SK-N-SH (cell line): ENCODE measurements around the gene SASH1. TPM values are rescaled to one million over a fixed set of nuclear protein-coding genes. Genes with fewer than 3 reads are reported as not detected.

Source experiments
- CTCF ChIA-PET: fragments of 300-600, 350-600 bp; formaldehyde crosslinking; extraction: SDS; loops from one replicate; lab custom pipeline; 2021; lab: Yijun Ruan, JAX
- POLR2A ChIA-PET: fragments of 350-600 bp; sonication (Branson Sonifier 250); formaldehyde crosslinking; extraction: SDS; loops from one replicate; lab custom pipeline; 2020; ENCODE audit warnings: antibody characterized with exemption, inconsistent platforms; lab: Yijun Ruan, JAX
- DNase-seq: peaks from one replicate; pipeline ENCODE4 v3.0.0; 2012
- H2AFZ ChIP-seq: fragments of 200-600 bp; sonication (generic); 2 replicates; pipeline ENCODE4 v1.8.1; 2016; ENCODE audit warnings: antibody characterized with exemption, mild to moderate bottlenecking, low read depth
- H3F3A ChIP-seq: fragments of 200-600 bp; sonication (generic); replicated peaks from 2 replicates; pipeline ENCODE3; 2016; ENCODE audit warnings: antibody characterized with exemption, mild to moderate bottlenecking; ENCODE audit not compliant: insufficient read depth
- H3K27ac ChIP-seq, 2 experiments: fragments of 200-500 bp in 1 of 2; fragments of 200-600 bp in 1 of 2; sonication (Bioruptor generic) in 1 of 2; sonication (generic), shearing (Covaris generic) in 1 of 2; 2 replicates each; pipeline versions ENCODE4 v1.5.1 to v1.6.1; 2014 to 2016; ENCODE audit warnings: low read depth in 2 of 2, inconsistent platforms in 1 of 2, low read length in 1 of 2, mild to moderate bottlenecking in 1 of 2, mixed read lengths in 1 of 2
- H3K27me3 ChIP-seq: fragments of 200-600 bp; sonication (generic), shearing (Covaris generic); 2 replicates; pipeline ENCODE4 v1.6.1; 2016; ENCODE audit warnings: mixed run types; ENCODE audit not compliant: insufficient read depth
- H3K36me3 ChIP-seq, 2 experiments: fragments of 200-500 bp in 1 of 2; fragments of 200-600 bp in 1 of 2; sonication (Bioruptor generic) in 1 of 2; sonication (generic) in 1 of 2; replicated peaks in 1 of 2; 2 replicates each; pipeline versions ENCODE3 to v1.5.1; 2014 to 2016; ENCODE audit warnings: low read length in 1 of 2, mild to moderate bottlenecking in 1 of 2; ENCODE audit not compliant: insufficient read depth in 2 of 2, control insufficient read depth in 1 of 2
- H3K4me1 ChIP-seq, 2 experiments: fragments of 200-500 bp in 1 of 2; fragments of 200-600 bp in 1 of 2; sonication (Bioruptor generic) in 1 of 2; sonication (generic), shearing (Covaris generic) in 1 of 2; 2 replicates each; pipeline versions ENCODE4 v1.5.1 to v1.6.1; 2014 to 2016; ENCODE audit warnings: low read depth in 1 of 2, low read length in 1 of 2, mixed run types in 1 of 2; ENCODE audit not compliant: insufficient read depth in 2 of 2, control insufficient read depth in 1 of 2
- H3K4me2 ChIP-seq: fragments of 200-600 bp; sonication (generic), shearing (Covaris generic); 2 replicates; pipeline ENCODE4 v1.6.1; 2017; ENCODE audit warnings: mixed run types
- H3K4me3 ChIP-seq, 2 experiments: fragments of 200-500 bp in 1 of 2; fragments of 200-600 bp in 1 of 2; sonication (Bioruptor generic) in 1 of 2; sonication (generic), shearing (Covaris generic) in 1 of 2; 2 replicates each; pipeline versions ENCODE4 v1.5.1 to v1.8.1; 2014 to 2016; ENCODE audit warnings: low read depth in 2 of 2, inconsistent platforms in 1 of 2, low read length in 1 of 2, mild to moderate bottlenecking in 1 of 2, mixed read lengths in 1 of 2, moderate library complexity in 1 of 2
- H3K79me2 ChIP-seq: fragments of 200-600 bp; sonication (generic); 2 replicates; pipeline ENCODE4 v1.8.1; 2017; ENCODE audit warnings: mild to moderate bottlenecking; ENCODE audit not compliant: insufficient read depth
- H3K9ac ChIP-seq: fragments of 200-600 bp; sonication (generic); 2 replicates; pipeline ENCODE4 v1.6.1; 2017; ENCODE audit warnings: mixed run types
- H3K9me2 ChIP-seq: fragments of 200-600 bp; sonication (generic); 2 replicates; pipeline ENCODE4 v1.6.1; 2017; ENCODE audit warnings: mixed run types
- H3K9me3 ChIP-seq: fragments of 200-600 bp; sonication (generic); 2 replicates; pipeline ENCODE4 v1.6.1; 2017; ENCODE audit warnings: mixed run types, mild to moderate bottlenecking, moderate library complexity
- H4K20me1 ChIP-seq: fragments of 200-600 bp; sonication (generic); 2 replicates; pipeline ENCODE4 v1.6.1; 2017; ENCODE audit warnings: mild to moderate bottlenecking, mixed run types; ENCODE audit not compliant: insufficient read depth
- CTCF ChIP-seq: fragments of 200-600 bp; sonication (generic); IDR thresholded peaks from 2 replicates; pipeline ENCODE4 v1.6.1; 2017; ENCODE audit warnings: antibody characterized with exemption, mild to moderate bottlenecking, moderate library complexity
- EP300 ChIP-seq, 2 experiments: IDR thresholded peaks; 2 replicates each; pipeline versions ENCODE4 v1.4.0 to v1.6.1; 2012; ENCODE audit warnings: borderline replicate concordance in 1 of 2, low read depth in 1 of 2, low read length in 1 of 2
- FOSL2 ChIP-seq: IDR thresholded peaks from 2 replicates; pipeline ENCODE4 v1.4.0; 2012; ENCODE audit warnings: low read depth, mild to moderate bottlenecking, moderate library complexity, borderline replicate concordance
- FOXJ3 ChIP-seq: sonication (generic); formaldehyde crosslinking; IDR thresholded peaks from 2 replicates; pipeline ENCODE4 v1.5.1; 2020; ENCODE audit warnings: mild to moderate bottlenecking, missing genetic modification reagents
- FOXM1 ChIP-seq: IDR thresholded peaks from 2 replicates; pipeline ENCODE4 v1.4.0; 2012; ENCODE audit warnings: low read depth, mild to moderate bottlenecking
- IRF3 ChIP-seq: fragments of 150-350 bp; IDR thresholded peaks from 2 replicates; pipeline ENCODE4 v1.6.1; 2016; ENCODE audit warnings: mild to moderate bottlenecking, low read depth, low read length
- MAX ChIP-seq: IDR thresholded peaks from 2 replicates; pipeline ENCODE4 v1.4.0; 2012; ENCODE audit warnings: low read depth
- MXI1 ChIP-seq: IDR thresholded peaks from 2 replicates; pipeline ENCODE4 v1.6.1; 2012; ENCODE audit warnings: mild to moderate bottlenecking, low read depth, low read length, improper control_type of control experiment
- NRF1 ChIP-seq: IDR thresholded peaks from 2 replicates; pipeline ENCODE4 v1.6.1; 2012; ENCODE audit warnings: low read depth, mild to moderate bottlenecking, low read length
- PBX3 ChIP-seq: IDR thresholded peaks from 2 replicates; pipeline ENCODE4; 2012
- SIN3A ChIP-seq: IDR thresholded peaks from 2 replicates; pipeline ENCODE4 v1.6.1; 2012; ENCODE audit warnings: low read depth, mild to moderate bottlenecking, low read length, moderate library complexity, borderline replicate concordance
- TEAD4 ChIP-seq: IDR thresholded peaks from 2 replicates; pipeline ENCODE4 v1.4.0; 2012; ENCODE audit warnings: mild to moderate bottlenecking, borderline replicate concordance; ENCODE audit not compliant: insufficient read depth
- USF1 ChIP-seq: IDR thresholded peaks from 2 replicates; pipeline ENCODE4 v1.4.0; 2012; ENCODE audit warnings: low read depth, borderline replicate concordance
- USF2 ChIP-seq: fragments of 150-350 bp; IDR thresholded peaks from 2 replicates; pipeline ENCODE4 v1.6.1; 2017; ENCODE audit warnings: antibody characterized with exemption, low read length, low read depth, borderline replicate concordance
- YY1 ChIP-seq: IDR thresholded peaks from 2 replicates; pipeline ENCODE4 v1.4.0; 2012; ENCODE audit warnings: low read depth, mild to moderate bottlenecking
- WGBS: methylation state at CpG from one replicate; pipeline ENCODE4 v1.1.6; 2017; ENCODE audit warnings: low lambda C conversion rate; 5-methylcytosine and 5-hydroxymethylcytosine counted together
- polyA plus RNA-seq, 3 experiments: library from polyadenylated mRNA; depleted of rRNA; stranded (reverse); fragments of >200 nt; gene quantifications; 2 replicates each; pipeline ENCODE4 v1.2.3, GENCODE V29; 2012

The SASH1 gene
- polyA plus RNA-seq, 1 of the 3 experiments (the other 2 are of a cell fraction) = 19.8 TPM

GRCh38 chr6:148419430-148419829 lies 76.8 kb downstream of the SASH1 start (continued):
- no peak for TF ChIP-seq CTCF
- no peak for TF ChIP-seq SIN3A
- TF ChIP-seq MXI1 = no peak
- TF ChIP-seq IRF3 = no peak
- no peak for TF ChIP-seq FOXJ3
- TF ChIP-seq TEAD4 = no peak

GRCh38 chr6:148422085-148422484 lies 79.4 kb downstream of the SASH1 start:
- H3K4me3 ChIP-seq = no peak overlapping the region
- H3K36me3 ChIP-seq = peaks cover 0 to 8% of the 10 kb centered on the region in 2 experiments
- no peaks in the 10 kb centered on the region for H3K9me3 ChIP-seq
- no peak overlapping the region for H2AFZ ChIP-seq
- no peaks in the 10 kb centered on the region for H3K27me3 ChIP-seq
- H3K27ac ChIP-seq = no peak overlapping the region
- H3K9ac ChIP-seq = no peak overlapping the region
- no peak overlapping the region for H3K4me2 ChIP-seq
- 75% methylated on average over 4 of the region's 4 CpGs for WGBS
- no peak for DNase-seq
- POLR2A ChIA-PET = no interaction called here
- CTCF ChIA-PET = no interaction called here
- H3K79me2 ChIP-seq = peaks cover 54% of the 10 kb centered on the region; the same call in 1 of the 2 replicates
- no peak for TF ChIP-seq MAX
- peaks cover 0 to 9% of the 10 kb centered on the region in 2 experiments; a peak in 1 of 4 replicates for H3K4me1 ChIP-seq
- peaks cover 11% of the 10 kb centered on the region for H3F3A ChIP-seq
- H3K9me2 ChIP-seq = no peaks in the 10 kb centered on the region
- 0 out of 2 replicates have a peak, but pooled peaks cover 3% of the 10 kb centered on the region for H4K20me1 ChIP-seq

- H2AFZ ChIP-seq = no peak overlapping the region
- POLR2A ChIA-PET = no interaction called here
- no peak overlapping the region for H3K4me3 ChIP-seq
- no peak overlapping the region for H3K9ac ChIP-seq
- no peaks in the 10 kb centered on the region for H3K9me2 ChIP-seq
- H3K4me1 ChIP-seq = peaks cover 0 to 12% of the 10 kb centered on the region in 2 experiments; a peak in 1 of 4 replicates
- peaks cover 15% of the 10 kb centered on the region for H3F3A ChIP-seq
- WGBS = 91% methylated on average over 4 of the region's 4 CpGs
- H3K9me3 ChIP-seq = no peaks in the 10 kb centered on the region
- DNase-seq = no peak
- CTCF ChIA-PET = interaction anchor here (1.3 kb wide), 1 partner anchor 31 kb away, joined by 3 read pairs; no protein-coding TSS in a partner anchor
- 0 out of 2 replicates have a peak, but pooled peaks cover 3% of the 10 kb centered on the region for H4K20me1 ChIP-seq
- H3K4me2 ChIP-seq = no peak overlapping the region
- no peaks in the 10 kb centered on the region for H3K27me3 ChIP-seq
- H3K27ac ChIP-seq = no peak overlapping the region
- peaks cover 0 to 8% of the 10 kb centered on the region in 2 experiments for H3K36me3 ChIP-seq
- peaks cover 57% of the 10 kb centered on the region; the same call in 1 of the 2 replicates for H3K79me2 ChIP-seq
- TF ChIP-seq PBX3 = no peak
- no peak for TF ChIP-seq IRF3
- no peak for TF ChIP-seq FOXJ3
- TF ChIP-seq NRF1 = no peak
- TF ChIP-seq SIN3A = no peak
- TF ChIP-seq YY1 = no peak
- TF ChIP-seq MXI1 = no peak
- TF ChIP-seq FOXM1 = no peak
- TF ChIP-seq USF1 = no peak
- TF ChIP-seq USF2 = no peak
- TF ChIP-seq FOSL2 = no peak
- no peak for TF ChIP-seq EP300 (IDR thresholded peaks at IDR 0.05; ENCODE audit: borderline replicate concordance in 1 of 2, low read depth in 1 of 2, low read length in 1 of 2)
These were observed 80.5 kb downstream of the SASH1 start for GRCh38 chr6:148423133-148423532.
